HG03196 (cell line): ENCODE measurements around the gene B9D2.
A peak's percentile ranks its signal among the peaks of the same experiment; 100 is the strongest.

Source experiments
- ATAC-seq: cut with Tn5 transposase; IDR thresholded peaks from one replicate; pipeline ENCODE4 v1.9.1; 2021; ENCODE audit not compliant: unreplicated experiment

Gene B9D2

GRCh38 chr19:41311613-41312012, 52.3 kb downstream of the B9D2 start:
- ATAC-seq: no peak

- no peak for ATAC-seq
Observed at GRCh38 chr19:41311072-41311471, 52.9 kb downstream of the B9D2 start.

- ATAC-seq: peak; percentile 65
Observed at GRCh38 chr19:41310033-41310831, 53.7 kb downstream of the B9D2 start, which contains the start of gene CCDC97. Gene CCDC97 (plus strand): TSS chr19:41310172. CDS start chr19:41310311, 139 bp downstream.

- ATAC-seq: no peak
Observed at GRCh38 chr19:41309180-41310032, 54.5 kb downstream of the B9D2 start.

GRCh38 chr19:41308450-41309179, 55.3 kb downstream of the B9D2 start:
- ATAC-seq: no peak

- no peak for ATAC-seq
Observed at GRCh38 chr19:41307954-41308449, 55.9 kb downstream of the B9D2 start.

- no peak for ATAC-seq
Observed at GRCh38 chr19:41307090-41307875, 56.7 kb downstream of the B9D2 start.

- ATAC-seq: no peak
Observed at GRCh38 chr19:41305927-41306793, 57.8 kb downstream of the B9D2 start.

- no peak for ATAC-seq
Observed at GRCh38 chr19:41304706-41305483, 59.1 kb downstream of the B9D2 start.
